Measurements from ENCODE around the gene SLC29A1. TPM values are rescaled to one million over a fixed set of nuclear protein-coding genes. Genes with fewer than 3 reads are reported as not detected.
"Not testable (repeated sequence)": the region's sequence is repeated elsewhere in the genome, so short reads cannot be mapped to it uniquely, and the experiment has no call there.

Gene SLC29A1
- total and polyA plus RNA-seq, 7 donors, result 4.2 to 195 (median 147) TPM

DNA sequence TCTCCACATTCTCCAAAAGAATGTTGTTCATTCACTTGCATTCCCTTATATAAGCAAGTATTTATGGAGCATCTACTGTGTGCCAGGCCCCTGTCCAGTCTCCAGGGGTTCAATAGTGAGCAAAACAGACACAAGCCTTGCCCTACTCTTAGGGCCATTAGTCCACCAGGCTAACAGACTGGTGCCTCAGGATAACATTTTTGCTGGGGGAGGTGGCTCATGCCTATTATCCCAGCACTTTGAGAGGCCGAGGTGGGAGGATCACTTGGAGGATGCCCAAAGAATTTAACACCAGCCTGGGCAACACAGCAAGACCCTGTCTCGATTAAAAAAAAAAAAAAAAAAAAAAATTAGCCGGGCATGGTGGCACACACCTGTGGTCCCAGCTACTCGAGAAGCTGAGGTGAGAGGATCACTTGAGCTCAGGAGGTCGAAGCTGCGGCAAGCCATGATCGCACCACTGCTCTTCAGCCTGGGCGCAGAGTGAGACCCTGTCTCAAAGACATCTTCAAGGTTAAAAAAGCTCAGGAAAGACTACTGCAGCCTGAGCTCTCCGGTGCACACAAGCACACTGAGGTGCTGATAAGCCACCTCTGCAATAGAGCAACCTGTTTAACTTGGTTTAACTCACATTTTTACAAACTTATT is 44.8 kb upstream of the SLC29A1 start:
- Histone ChIP-seq H3K27me3 (no peaks in the 10 kb centered on the region), H3K9me3 (no peaks in the 10 kb centered on the region), H3K4me1 (no peaks in the 10 kb centered on the region), H3K27ac (peak overlapping the region in 2 of 4 donors; percentile 13 to 56), H3K36me3 (no peaks in the 10 kb centered on the region), H3K4me3 (no peak overlapping the region)
- no peak for DNase-seq
- TF ChIP-seq, protein P1, sequence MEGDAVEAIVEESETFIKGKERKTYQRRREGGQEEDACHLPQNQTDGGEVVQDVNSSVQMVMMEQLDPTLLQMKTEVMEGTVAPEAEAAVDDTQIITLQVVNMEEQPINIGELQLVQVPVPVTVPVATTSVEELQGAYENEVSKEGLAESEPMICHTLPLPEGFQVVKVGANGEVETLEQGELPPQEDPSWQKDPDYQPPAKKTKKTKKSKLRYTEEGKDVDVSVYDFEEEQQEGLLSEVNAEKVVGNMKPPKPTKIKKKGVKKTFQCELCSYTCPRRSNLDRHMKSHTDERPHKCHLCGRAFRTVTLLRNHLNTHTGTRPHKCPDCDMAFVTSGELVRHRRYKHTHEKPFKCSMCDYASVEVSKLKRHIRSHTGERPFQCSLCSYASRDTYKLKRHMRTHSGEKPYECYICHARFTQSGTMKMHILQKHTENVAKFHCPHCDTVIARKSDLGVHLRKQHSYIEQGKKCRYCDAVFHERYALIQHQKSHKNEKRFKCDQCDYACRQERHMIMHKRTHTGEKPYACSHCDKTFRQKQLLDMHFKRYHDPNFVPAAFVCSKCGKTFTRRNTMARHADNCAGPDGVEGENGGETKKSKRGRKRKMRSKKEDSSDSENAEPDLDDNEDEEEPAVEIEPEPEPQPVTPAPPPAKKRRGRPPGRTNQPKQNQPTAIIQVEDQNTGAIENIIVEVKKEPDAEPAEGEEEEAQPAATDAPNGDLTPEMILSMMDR (IDR thresholded peaks at IDR 0.05), result no peak
- TF ChIP-seq EP300 (IDR thresholded peaks at IDR 0.05) (no peak), POLR2AphosphoS5 (IDR thresholded peaks at IDR 0.05) (no peak)
- WGBS, 2 donors, result 92 to 93% methylated on average over 9 of the region's 9 CpGs
- intact Hi-C loops (cut with DNase I), result no loop called here

DNA sequence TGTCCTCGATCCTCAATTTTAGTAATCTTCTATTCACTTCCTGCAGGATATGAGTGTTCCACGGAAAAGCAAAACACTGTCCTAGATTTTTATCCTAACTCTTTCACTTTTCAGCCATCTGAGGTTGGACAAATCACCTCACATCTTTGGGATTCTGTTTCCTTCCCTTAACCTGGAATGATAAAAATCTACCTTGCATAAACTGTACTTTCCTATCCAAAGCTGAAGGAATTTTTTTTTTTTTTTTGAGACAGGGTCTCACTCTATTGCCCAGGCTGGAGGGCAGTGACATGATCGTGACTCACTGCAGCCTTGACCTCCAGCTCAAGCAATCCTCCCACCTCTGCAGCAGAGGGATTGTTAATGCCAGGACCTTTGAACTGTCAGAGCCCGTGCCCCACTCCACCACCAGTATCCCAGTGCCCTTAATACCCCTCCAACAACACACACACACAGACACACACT is 44.3 kb upstream of the SLC29A1 start:
- no peak overlapping the region for H3K4me3 ChIP-seq
- WGBS, 2 donors, result 34 to 66% methylated on average over 4 of the region's 4 CpGs
- no peak overlapping the region for H3K27ac ChIP-seq
- intact Hi-C loops (cut with DNase I), result no loop called here
- H3K9me3 ChIP-seq, result no peaks in the 10 kb centered on the region
- H3K4me1 ChIP-seq, result no peaks in the 10 kb centered on the region
- TF ChIP-seq, protein P1 (IDR thresholded peaks at IDR 0.05), result no peak
- TF ChIP-seq POLR2A (IDR thresholded peaks at IDR 0.05) (no peak), EP300 (IDR thresholded peaks at IDR 0.05) (no peak), POLR2AphosphoS5 (IDR thresholded peaks at IDR 0.05) (no peak)
- DNase-seq, result no peak
- no peaks in the 10 kb centered on the region for H3K27me3 ChIP-seq
- no peaks in the 10 kb centered on the region for H3K36me3 ChIP-seq

- WGBS, 2 donors, result 93 to 94% methylated on average over 7 of the region's 7 CpGs
Observed at GRCh38 chr6:44179648-44180047, 43.7 kb upstream of the SLC29A1 start.

GRCh38 chr6:44180406-44180805 is 43.0 kb upstream of the SLC29A1 start:
- Histone ChIP-seq H3K4me3 (no peak overlapping the region), H3K36me3 (no peaks in the 10 kb centered on the region), H3K9me3 (no peaks in the 10 kb centered on the region), H3K27ac (no peak overlapping the region), H3K4me1 (no peaks in the 10 kb centered on the region), H3K27me3 (no peaks in the 10 kb centered on the region)
- no peak for DNase-seq
- TF ChIP-seq, protein P1 (IDR thresholded peaks at IDR 0.05), result no peak
- TF ChIP-seq POLR2AphosphoS5 (IDR thresholded peaks at IDR 0.05), result no peak
- TF ChIP-seq POLR2A (IDR thresholded peaks at IDR 0.05), result no peak
- TF ChIP-seq EP300 (IDR thresholded peaks at IDR 0.05), result no peak
- intact Hi-C loops (cut with DNase I), result no loop called here
- WGBS, 2 donors, result 91 to 92% methylated on average over 4 of the region's 4 CpGs

More at GRCh38 chr6:44179648-44180047, 43.7 kb upstream of the SLC29A1 start:
- DNase-seq, result no peak
- H3K4me1 ChIP-seq, result no peaks in the 10 kb centered on the region
- no peaks in the 10 kb centered on the region for H3K27me3 ChIP-seq
- H3K4me3 ChIP-seq, result no peak overlapping the region
- H3K9me3 ChIP-seq, result no peaks in the 10 kb centered on the region
- no peak overlapping the region for H3K27ac ChIP-seq
- no peaks in the 10 kb centered on the region for H3K36me3 ChIP-seq
- no peak for TF ChIP-seq EP300 (IDR thresholded peaks at IDR 0.05)
- TF ChIP-seq, protein P1 (IDR thresholded peaks at IDR 0.05), result no peak
- TF ChIP-seq POLR2AphosphoS5 (IDR thresholded peaks at IDR 0.05), result no peak
- intact Hi-C loops (cut with DNase I), result no loop called here

GRCh38 chr6:44180886-44181285 is 42.5 kb upstream of the SLC29A1 start:
- DNase-seq, result no peak
- Histone ChIP-seq H3K4me3 (no peak overlapping the region), H3K4me1 (no peaks in the 10 kb centered on the region), H3K9me3 (no peaks in the 10 kb centered on the region), H3K27ac (no peak overlapping the region), H3K36me3 (no peaks in the 10 kb centered on the region), H3K27me3 (no peaks in the 10 kb centered on the region)
- WGBS, 2 donors, result 92 to 95% methylated on average over 4 of the region's 4 CpGs
- TF ChIP-seq, protein P1 (IDR thresholded peaks at IDR 0.05), result no peak
- TF ChIP-seq EP300 (IDR thresholded peaks at IDR 0.05) (no peak), POLR2A (IDR thresholded peaks at IDR 0.05) (no peak), POLR2AphosphoS5 (IDR thresholded peaks at IDR 0.05) (no peak)
- intact Hi-C loops (cut with DNase I), result no loop called here

GRCh38 chr6:44181784-44182183 is 41.6 kb upstream of the SLC29A1 start:
- H3K9me3 ChIP-seq; H3K4me3 ChIP-seq; H3K4me1 ChIP-seq; H3K27ac ChIP-seq; H3K27me3 ChIP-seq; H3K36me3 ChIP-seq; intact Hi-C loops (cut with DNase I); DNase-seq: not testable (repeated sequence)
